GM12892 (cell line): ENCODE measurements around the gene SCIN.

Experiments
- DNase-seq: peaks from one replicate; pipeline ENCODE4 v3.0.0; 2011; ENCODE audit not compliant: insufficient read length
- FAIRE-seq: peaks from 2 replicates; lab custom pipeline; 2011; peaks lifted over from hg19 to GRCh38; lab: Jason Lieb, UNC
- POLR2A ChIP-seq: IDR thresholded peaks from 2 replicates; pipeline ENCODE4 v1.6.1; 2011; ENCODE audit warnings: low read depth, low read length, control low read depth
- POLR2AphosphoS5 ChIP-seq: IDR thresholded peaks from 2 replicates; pipeline ENCODE4 v1.6.1; 2011; ENCODE audit warnings: low read depth, low read length, control low read depth
- TAF1 ChIP-seq: IDR thresholded peaks from 2 replicates; pipeline ENCODE4 v1.6.1; 2011; ENCODE audit warnings: low read depth, mild to moderate bottlenecking, control low read depth, low read length, borderline replicate concordance

SCIN gene

DNA sequence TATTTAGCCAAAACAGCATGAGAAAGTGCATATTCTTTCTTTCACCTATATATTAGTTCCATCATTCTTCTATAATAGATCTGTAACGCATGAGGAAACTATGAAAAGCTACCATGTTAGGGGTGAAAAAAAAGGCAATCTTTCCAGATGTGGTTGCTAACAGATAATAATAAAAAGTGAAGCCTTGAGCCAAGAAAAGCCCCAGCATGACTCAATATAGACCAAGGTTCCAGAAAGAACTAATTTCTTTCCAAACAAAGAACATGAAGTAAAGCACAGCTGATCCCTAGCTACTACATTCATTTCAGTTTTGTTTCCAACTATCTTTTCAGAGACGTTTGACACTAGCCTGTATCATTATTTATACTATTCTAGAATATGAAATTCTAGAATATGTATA lies 133.4 kb downstream of the SCIN start:
- DNase-seq = no peak
- TF ChIP-seq TAF1 = no peak
- no peak for TF ChIP-seq POLR2A
- TF ChIP-seq POLR2AphosphoS5 = no peak
- no peak for FAIRE-seq

DNA sequence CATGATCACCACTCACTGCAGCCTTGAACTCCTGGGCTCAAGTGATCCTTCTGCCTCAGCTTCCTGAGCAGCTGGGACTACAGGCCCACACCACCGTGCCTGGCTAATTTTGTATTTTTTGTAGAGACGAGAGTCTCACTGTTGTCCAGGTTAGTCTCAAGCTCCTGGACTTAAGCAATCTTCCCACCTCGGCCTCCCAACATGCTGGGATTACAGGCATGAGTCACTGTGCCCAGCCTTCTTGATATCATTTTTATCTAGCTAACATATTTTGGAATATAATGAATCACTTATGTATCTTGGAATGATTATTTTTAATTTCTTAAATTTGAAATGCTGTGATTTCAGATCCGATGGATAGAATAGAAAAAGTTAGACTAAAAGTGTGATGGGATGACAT lies 135.4 kb downstream of the SCIN start:
- no peak for TF ChIP-seq POLR2A
- no peak for TF ChIP-seq POLR2AphosphoS5
- no peak for TF ChIP-seq TAF1
- DNase-seq = no peak
- FAIRE-seq = no peak

- FAIRE-seq (no peak), DNase-seq (no peak)
Measured at GRCh38 chr7:12706900-12707536, 136.5 kb downstream of the SCIN start.

DNA sequence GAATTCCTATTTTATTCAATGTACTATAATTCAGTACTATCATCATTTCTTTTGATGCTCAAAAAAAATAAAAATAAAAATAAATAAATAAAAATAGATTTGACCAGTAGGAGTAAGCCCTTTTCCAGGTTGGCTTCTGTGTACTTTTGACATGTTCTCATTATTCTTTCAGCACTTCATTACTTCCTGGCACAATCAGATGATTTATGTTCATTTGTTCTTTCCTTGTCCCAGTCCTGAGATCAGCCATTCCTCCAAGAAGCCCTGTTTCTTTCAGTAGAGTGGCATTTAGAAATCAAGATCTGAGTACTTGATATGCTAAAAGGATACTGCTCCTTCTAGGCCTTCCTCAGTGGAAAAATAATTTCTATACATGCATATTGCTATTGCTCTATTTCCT lies 137.8 kb downstream of the SCIN start:
- TF ChIP-seq TAF1 (no peak), POLR2A (no peak), POLR2AphosphoS5 (no peak)
- DNase-seq = no peak
- FAIRE-seq = no peak

More at GRCh38 chr7:12706900-12707536, 136.5 kb downstream of the SCIN start:
- no peak for TF ChIP-seq POLR2A
